ENCODE data around the gene CNNM1. TPM values are rescaled to one million over a fixed set of nuclear protein-coding genes. Genes with fewer than 3 reads are reported as not detected.

The CNNM1 gene
- total RNA-seq, 1 experiment from 2014 or later = not detected

- Histone ChIP-seq H3K27me3 (replicated peaks; ENCODE audit: control insufficient read depth, insufficient read depth, low read length) (no peaks in the 10 kb centered on the region), H3K4me3 (ENCODE audit: low read depth, low read length) (no peak overlapping the region), H3K4me1 (peaks cover 29% of the 10 kb centered on the region), H3K9me3 (no peaks in the 10 kb centered on the region), H3K36me3 (ENCODE audit: control insufficient read depth, insufficient read depth, low read length) (no peaks in the 10 kb centered on the region)
- Mint-ChIP-seq H3K9me3 (ENCODE audit: unreplicated experiment) (no peaks in the 10 kb centered on the region), H3K36me3 (ENCODE audit: insufficient read depth, unreplicated experiment) (peaks cover 41% of the 10 kb centered on the region), H3K27me3 (ENCODE audit: insufficient read depth, unreplicated experiment) (no peaks in the 10 kb centered on the region), H3K4me3 (ENCODE audit: unreplicated experiment) (peak overlapping the region; percentile 48), H3K4me1 (ENCODE audit: low read depth, unreplicated experiment) (peaks cover 18% of the 10 kb centered on the region), H3K27ac (ENCODE audit: unreplicated experiment) (peak overlapping the region; percentile 48)
- no peak for DNase-seq
- BruUV-seq (replicated peaks) = no TSS peak
- intact Hi-C loops (cut with micrococcal nuclease; ENCODE audit: unreplicated experiment) = loop anchor here (2.0 to 10.0 kb wide), 3 partner anchors 156 to 928 kb away; no protein-coding TSS in a partner anchor
- ChIA-PET POLR2A (no interaction called here), CTCF (interaction anchor here (3.2 kb wide), 1 partner anchor 19 kb away, joined by 9 read pairs; no protein-coding TSS in a partner anchor)
- no peak for TF ChIP-seq CTCF (IDR thresholded peaks at IDR 0.05; ENCODE audit: insufficient read depth in 1 of 2, low read depth in 1 of 2, low read length in 1 of 2, severe bottlenecking in 1 of 2, unreplicated experiment in 1 of 2)
These were observed 63.9 kb downstream of the CNNM1 start for GRCh38 chr10:99393036-99393435.

DNA sequence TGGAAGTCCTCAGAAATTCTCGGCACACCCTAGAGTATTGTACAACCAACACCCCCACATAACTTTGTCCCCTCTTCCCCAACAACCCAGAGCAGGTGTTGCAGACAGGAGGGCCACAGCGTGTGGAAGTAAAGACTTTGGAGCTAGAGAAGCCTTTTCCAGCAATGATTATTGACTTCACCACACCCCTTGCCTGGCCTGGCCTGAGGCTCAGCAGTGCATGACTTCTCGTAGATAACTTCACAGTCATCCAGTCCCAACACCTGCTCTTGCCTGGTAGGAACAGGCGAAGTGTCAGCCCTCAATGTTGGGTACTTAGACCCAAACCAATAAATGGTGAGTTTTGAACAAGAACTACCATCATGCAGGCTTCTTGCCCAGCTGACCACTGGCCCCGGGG lies 64.5 kb downstream of the CNNM1 start:
- no peak for DNase-seq
- ChIA-PET POLR2A (no interaction called here), CTCF (interaction anchor here (3.2 kb wide), 1 partner anchor 18 kb away, joined by 9 read pairs; no protein-coding TSS in a partner anchor)
- Histone ChIP-seq H3K4me1 (peaks cover 29% of the 10 kb centered on the region), H3K27me3 (replicated peaks; ENCODE audit: control insufficient read depth, insufficient read depth, low read length) (no peaks in the 10 kb centered on the region), H3K4me3 (ENCODE audit: low read depth, low read length) (no peak overlapping the region), H3K36me3 (ENCODE audit: control insufficient read depth, insufficient read depth, low read length) (no peaks in the 10 kb centered on the region), H3K9me3 (no peaks in the 10 kb centered on the region)
- no peaks in the 10 kb centered on the region for H3K9me3 Mint-ChIP-seq (ENCODE audit: unreplicated experiment)
- no TSS peak for BruUV-seq (replicated peaks)
- no peak overlapping the region for H3K27ac Mint-ChIP-seq (ENCODE audit: unreplicated experiment)
- H3K4me3 Mint-ChIP-seq (ENCODE audit: unreplicated experiment) = no peak overlapping the region
- H3K4me1 Mint-ChIP-seq (ENCODE audit: low read depth, unreplicated experiment) = peaks cover 18% of the 10 kb centered on the region
- peaks cover 42% of the 10 kb centered on the region for H3K36me3 Mint-ChIP-seq (ENCODE audit: insufficient read depth, unreplicated experiment)
- intact Hi-C loops (cut with micrococcal nuclease; ENCODE audit: unreplicated experiment) = loop anchor here (2.0 to 10.0 kb wide), 3 partner anchors 155 to 929 kb away; no protein-coding TSS in a partner anchor
- no peaks in the 10 kb centered on the region for H3K27me3 Mint-ChIP-seq (ENCODE audit: insufficient read depth, unreplicated experiment)
- TF ChIP-seq CTCF (IDR thresholded peaks at IDR 0.05; ENCODE audit: insufficient read depth in 1 of 2, low read depth in 1 of 2, low read length in 1 of 2, severe bottlenecking in 1 of 2, unreplicated experiment in 1 of 2) = no peak

GRCh38 chr10:99394256-99394655 lies 65.1 kb downstream of the CNNM1 start:
- no peak overlapping the region for H3K27ac Mint-ChIP-seq (ENCODE audit: unreplicated experiment)
- Histone ChIP-seq H3K4me3 (ENCODE audit: low read depth, low read length) (no peak overlapping the region), H3K27me3 (replicated peaks; ENCODE audit: control insufficient read depth, insufficient read depth, low read length) (no peaks in the 10 kb centered on the region), H3K36me3 (ENCODE audit: control insufficient read depth, insufficient read depth, low read length) (no peaks in the 10 kb centered on the region), H3K9me3 (no peaks in the 10 kb centered on the region), H3K4me1 (peaks cover 29% of the 10 kb centered on the region)
- TF ChIP-seq CTCF (IDR thresholded peaks at IDR 0.05; ENCODE audit: insufficient read depth in 1 of 2, low read depth in 1 of 2, low read length in 1 of 2, severe bottlenecking in 1 of 2, unreplicated experiment in 1 of 2) = no peak
- BruUV-seq (replicated peaks) = no TSS peak
- POLR2A ChIA-PET = no interaction called here
- intact Hi-C loops (cut with micrococcal nuclease; ENCODE audit: unreplicated experiment) = loop anchor here (10.0 kb wide), 1 partner anchor 929 kb away; no protein-coding TSS in a partner anchor
- no peak overlapping the region for H3K4me3 Mint-ChIP-seq (ENCODE audit: unreplicated experiment)
- H3K9me3 Mint-ChIP-seq (ENCODE audit: unreplicated experiment) = no peaks in the 10 kb centered on the region
- H3K27me3 Mint-ChIP-seq (ENCODE audit: insufficient read depth, unreplicated experiment) = no peaks in the 10 kb centered on the region
- CTCF ChIA-PET = no interaction called here
- peaks cover 42% of the 10 kb centered on the region for H3K36me3 Mint-ChIP-seq (ENCODE audit: insufficient read depth, unreplicated experiment)
- peaks cover 18% of the 10 kb centered on the region for H3K4me1 Mint-ChIP-seq (ENCODE audit: low read depth, unreplicated experiment)
- no peak for DNase-seq
